ENCODE data around the gene TRIM50.

TRIM50 gene

GRCh38 chr7:73369622-73370021 is 41.7 kb upstream of the TRIM50 start:
- TF ChIP-seq CTCF (IDR thresholded peaks at IDR 0.05; ENCODE audit: low read depth, low read length, poor library complexity, severe bottlenecking) (no peak), EZH2phosphoT487 (IDR thresholded peaks at IDR 0.05; ENCODE audit: borderline replicate concordance, low read length) (no peak)
- Histone ChIP-seq H3K9me3 (ENCODE audit: control insufficient read depth, insufficient read depth, low read length) (no peaks in the 10 kb centered on the region), H3K27me3 (ENCODE audit: control insufficient read depth, low read length) (peaks cover 4% of the 10 kb centered on the region; the same call in 1 of the 2 replicates), H3K79me2 (ENCODE audit: control insufficient read depth, low read length) (no peaks in the 10 kb centered on the region), H3K36me3 (ENCODE audit: control insufficient read depth, low read length) (no peaks in the 10 kb centered on the region), H3K27ac (ENCODE audit: low read depth, low read length) (no peak overlapping the region), H3K4me1 (ENCODE audit: control insufficient read depth, low read length) (peaks cover 17% of the 10 kb centered on the region), H3F3A (ENCODE audit: control insufficient read depth, insufficient read depth) (no peaks in the 10 kb centered on the region), H3K4me2 (ENCODE audit: low read length) (no peak overlapping the region), H3K4me3 (ENCODE audit: low read length) (no peak overlapping the region), H3K9me2 (replicated peaks; ENCODE audit: control insufficient read depth, low read length) (no peaks in the 10 kb centered on the region), H4K20me1 (ENCODE audit: control insufficient read depth, insufficient read depth, low read depth, low read length) (no peaks in the 10 kb centered on the region)

- no peaks in the 10 kb centered on the region for H3K9me2 ChIP-seq (replicated peaks; ENCODE audit: control insufficient read depth, low read length)
- peaks cover 17% of the 10 kb centered on the region for H3K4me1 ChIP-seq (ENCODE audit: control insufficient read depth, low read length)
- H4K20me1 ChIP-seq (ENCODE audit: control insufficient read depth, insufficient read depth, low read depth, low read length) = no peaks in the 10 kb centered on the region
- H3K4me2 ChIP-seq (ENCODE audit: low read length) = no peak overlapping the region
- no peak overlapping the region for H3K27ac ChIP-seq (ENCODE audit: low read depth, low read length)
- no peaks in the 10 kb centered on the region for H3K36me3 ChIP-seq (ENCODE audit: control insufficient read depth, low read length)
- TF ChIP-seq EZH2phosphoT487 (IDR thresholded peaks at IDR 0.05; ENCODE audit: borderline replicate concordance, low read length) = no peak
- no peak for TF ChIP-seq CTCF (IDR thresholded peaks at IDR 0.05; ENCODE audit: low read depth, low read length, poor library complexity, severe bottlenecking)
- H3K79me2 ChIP-seq (ENCODE audit: control insufficient read depth, low read length) = no peaks in the 10 kb centered on the region
- H3K27me3 ChIP-seq (ENCODE audit: control insufficient read depth, low read length) = peaks cover 4% of the 10 kb centered on the region; the same call in 1 of the 2 replicates
- no peaks in the 10 kb centered on the region for H3F3A ChIP-seq (ENCODE audit: control insufficient read depth, insufficient read depth)
- no peak overlapping the region for H3K4me3 ChIP-seq (ENCODE audit: low read length)
- H3K9me3 ChIP-seq (ENCODE audit: control insufficient read depth, insufficient read depth, low read length) = no peaks in the 10 kb centered on the region
Measured at GRCh38 chr7:73369009-73369408, 41.1 kb upstream of the TRIM50 start.

GRCh38 chr7:73366990-73367389 is 39.1 kb upstream of the TRIM50 start:
- H3K27ac ChIP-seq (ENCODE audit: low read depth, low read length) = no peak overlapping the region
- H3K79me2 ChIP-seq (ENCODE audit: control insufficient read depth, low read length) = no peaks in the 10 kb centered on the region
- no peak overlapping the region for H3K4me3 ChIP-seq (ENCODE audit: low read length)
- peaks cover 17% of the 10 kb centered on the region for H3K4me1 ChIP-seq (ENCODE audit: control insufficient read depth, low read length)
- no peaks in the 10 kb centered on the region for H3K9me2 ChIP-seq (replicated peaks; ENCODE audit: control insufficient read depth, low read length)
- no peaks in the 10 kb centered on the region for H3K36me3 ChIP-seq (ENCODE audit: control insufficient read depth, low read length)
- H3K27me3 ChIP-seq (ENCODE audit: control insufficient read depth, low read length) = peaks cover 4% of the 10 kb centered on the region; the same call in 1 of the 2 replicates
- no peaks in the 10 kb centered on the region for H4K20me1 ChIP-seq (ENCODE audit: control insufficient read depth, insufficient read depth, low read depth, low read length)
- TF ChIP-seq EZH2phosphoT487 (IDR thresholded peaks at IDR 0.05; ENCODE audit: borderline replicate concordance, low read length) (no peak), CTCF (IDR thresholded peaks at IDR 0.05; ENCODE audit: low read depth, low read length, poor library complexity, severe bottlenecking) (no peak)
- no peak overlapping the region for H3K4me2 ChIP-seq (ENCODE audit: low read length)
- no peaks in the 10 kb centered on the region for H3F3A ChIP-seq (ENCODE audit: control insufficient read depth, insufficient read depth)
- H3K9me3 ChIP-seq (ENCODE audit: control insufficient read depth, insufficient read depth, low read length) = no peaks in the 10 kb centered on the region
